NCI-H187 treated with DMSO at 0.1 percent for 48 hours (cell line): ENCODE data around the gene AKAP6.
A peak's percentile ranks its signal among the peaks of the same experiment; 100 is the strongest.
"Not testable (repeated sequence)": the region's sequence is repeated elsewhere in the genome, so short reads cannot be mapped to it uniquely, and the experiment has no call there.

Experiments
- DNase-seq: peaks from one replicate; lab custom pipeline; 2025; lab: John Stamatoyannopoulos, UW

Gene AKAP6

GRCh38 chr14:32542507-32542906 is 213.4 kb downstream of the AKAP6 start:
- DNase-seq, result no peak

GRCh38 chr14:32545095-32545494 is 216.0 kb downstream of the AKAP6 start:
- DNase-seq, result no peak

GRCh38 chr14:32545506-32546210 is 216.6 kb downstream of the AKAP6 start:
- DNase-seq, result no peak

GRCh38 chr14:32546246-32546645 is 217.1 kb downstream of the AKAP6 start:
- DNase-seq, result no peak

GRCh38 chr14:32552766-32553165 is 223.7 kb downstream of the AKAP6 start:
- DNase-seq, result no peak

GRCh38 chr14:32559048-32559447 is 229.9 kb downstream of the AKAP6 start:
- DNase-seq, result no peak

- no peak for DNase-seq
Observed at GRCh38 chr14:32559590-32559989, 230.5 kb downstream of the AKAP6 start.

GRCh38 chr14:32560209-32560857 is 231.2 kb downstream of the AKAP6 start:
- DNase-seq, result peak; percentile 39

- DNase-seq, result no peak
Observed at GRCh38 chr14:32561520-32561919, 232.4 kb downstream of the AKAP6 start.

GRCh38 chr14:32564596-32564995 is 235.5 kb downstream of the AKAP6 start:
- no peak for DNase-seq

- DNase-seq, result peak; percentile 18
Observed at GRCh38 chr14:32565256-32565655, 236.2 kb downstream of the AKAP6 start.

- DNase-seq, result no peak
Observed at GRCh38 chr14:32567543-32568384, 238.7 kb downstream of the AKAP6 start.

- no peak for DNase-seq
Observed at GRCh38 chr14:32571551-32571950, 242.5 kb downstream of the AKAP6 start.

- no peak for DNase-seq
Observed at GRCh38 chr14:32571995-32572866, 243.1 kb downstream of the AKAP6 start.

GRCh38 chr14:32572867-32573150 is 243.7 kb downstream of the AKAP6 start:
- DNase-seq, result no peak

- DNase-seq, result no peak
Observed at GRCh38 chr14:32574269-32574668, 245.2 kb downstream of the AKAP6 start.

GRCh38 chr14:32576088-32576795 is 247.1 kb downstream of the AKAP6 start:
- peak; percentile 6 for DNase-seq

GRCh38 chr14:32576977-32577376 is 247.9 kb downstream of the AKAP6 start:
- no peak for DNase-seq

- no peak for DNase-seq
Observed at GRCh38 chr14:32578181-32578580, 249.1 kb downstream of the AKAP6 start.

- not testable (repeated sequence) for DNase-seq
Observed at GRCh38 chr14:32583427-32583826, 254.3 kb downstream of the AKAP6 start.

- DNase-seq, result no peak
Observed at GRCh38 chr14:32584079-32584478, 255.0 kb downstream of the AKAP6 start.
